Activated CD4-positive, alpha-beta T cell treated with anti-CD3 and anti-CD28 coated beads, Interleukin-2, amount 50 U/mL, for 48 hours (primary cell): Measurements from ENCODE around the gene TTLL9.

ENCODE experiments used
- DNase-seq, 2 experiments: peaks; one replicate each; pipeline ENCODE4 v3.0.0-alpha.2; 2020

The TTLL9 gene

DNA sequence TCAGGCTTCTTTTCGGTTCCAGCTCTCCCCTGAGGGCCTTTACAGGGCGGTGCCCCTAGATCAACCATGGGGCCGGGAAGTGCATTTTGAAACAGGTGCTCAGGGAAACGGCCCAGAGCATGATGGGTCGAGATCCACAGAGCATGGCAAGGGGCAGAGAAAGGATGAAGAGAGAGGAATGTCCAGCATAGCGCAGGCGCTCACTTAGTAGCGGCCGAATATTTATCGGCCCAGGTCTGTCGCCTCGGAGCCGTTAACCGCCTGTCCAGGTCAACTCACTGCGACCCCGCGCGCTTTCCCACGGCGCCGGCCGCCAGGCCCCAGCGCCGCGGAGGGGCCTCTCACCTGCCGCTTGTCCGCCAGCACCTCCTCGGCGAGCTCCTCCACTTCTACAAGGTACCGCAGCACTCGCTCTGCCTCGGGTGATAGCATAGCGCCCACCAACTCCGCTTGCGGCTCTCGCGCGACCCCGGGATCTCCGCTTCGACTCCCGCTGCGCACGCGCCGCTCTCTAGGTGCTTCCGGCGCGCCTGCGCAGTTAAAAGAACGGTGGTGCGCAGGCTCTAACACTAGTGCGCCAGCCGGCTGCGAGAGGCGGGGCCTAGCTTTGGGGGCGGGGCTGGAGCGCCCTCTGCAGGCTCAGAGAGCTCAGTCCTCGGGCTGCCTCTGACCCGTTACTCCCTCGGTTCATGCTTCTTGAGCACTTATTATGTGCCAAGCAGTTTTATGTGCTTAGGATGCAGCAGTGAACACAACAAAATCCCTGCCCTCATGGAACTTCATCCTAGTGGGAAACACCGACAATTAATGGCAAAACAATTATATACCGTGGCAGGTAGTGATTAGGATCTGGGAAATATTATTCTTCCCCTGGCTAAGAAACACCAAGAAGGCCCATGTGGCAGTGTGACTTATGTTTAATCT is 81.4 kb downstream of the TTLL9 start, which contains the start of gene PDRG1:
TSS of gene PDRG1 (minus strand) at position 517 of the 924 bp plus-strand sequence. CDS start at position 432, 85 bp downstream.
- DNase-seq: peak; percentile 98

DNA sequence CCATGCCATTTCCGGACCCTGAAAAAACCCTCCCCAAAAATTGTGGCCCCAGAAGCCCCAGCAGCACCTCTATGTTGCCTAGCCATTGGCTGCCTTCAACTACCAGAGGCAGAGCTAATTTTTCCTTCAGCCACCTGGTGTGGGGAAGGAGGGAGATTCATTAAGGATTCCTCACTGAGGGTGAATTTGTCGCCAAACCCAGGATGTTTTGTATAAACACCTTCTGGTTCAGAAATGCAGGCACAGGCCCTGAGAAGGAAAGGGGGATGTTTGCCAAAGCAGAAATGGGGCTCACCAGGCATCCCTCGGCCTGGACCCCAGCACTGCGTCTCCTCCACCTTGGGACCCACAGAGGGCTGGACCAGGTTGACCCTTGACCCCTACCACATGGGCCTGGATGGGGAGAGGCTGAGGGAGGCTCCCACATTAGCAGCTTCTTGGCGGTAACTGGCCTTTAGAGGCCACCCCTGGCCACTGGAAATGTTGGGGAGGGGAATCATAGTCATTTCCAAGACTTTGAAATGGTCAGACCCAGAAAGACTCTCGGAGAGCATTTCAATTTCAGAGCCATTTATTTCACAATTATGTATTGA is 83.2 kb downstream of the TTLL9 start:
- no peak for DNase-seq

DNA sequence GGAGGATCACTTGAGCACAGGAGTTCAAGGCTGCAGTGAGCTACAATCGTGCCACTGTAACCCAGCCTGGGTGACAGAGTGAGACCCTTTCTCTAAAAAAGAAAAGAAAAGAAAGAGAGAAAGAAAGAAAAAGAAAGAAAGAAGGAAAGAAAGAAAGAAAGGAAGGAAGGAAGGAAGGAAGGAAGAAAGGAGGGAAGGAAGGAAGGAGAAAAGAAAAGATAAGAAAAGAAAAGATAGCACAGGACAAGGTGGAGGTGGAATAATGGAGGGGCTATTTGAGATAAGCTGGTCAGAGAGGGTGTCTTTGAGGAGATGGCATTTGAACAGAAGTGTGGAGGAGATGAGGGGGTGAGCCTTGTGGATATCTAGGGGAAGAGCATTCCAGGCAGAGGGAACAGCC is 84.1 kb downstream of the TTLL9 start:
- DNase-seq: no peak

DNA sequence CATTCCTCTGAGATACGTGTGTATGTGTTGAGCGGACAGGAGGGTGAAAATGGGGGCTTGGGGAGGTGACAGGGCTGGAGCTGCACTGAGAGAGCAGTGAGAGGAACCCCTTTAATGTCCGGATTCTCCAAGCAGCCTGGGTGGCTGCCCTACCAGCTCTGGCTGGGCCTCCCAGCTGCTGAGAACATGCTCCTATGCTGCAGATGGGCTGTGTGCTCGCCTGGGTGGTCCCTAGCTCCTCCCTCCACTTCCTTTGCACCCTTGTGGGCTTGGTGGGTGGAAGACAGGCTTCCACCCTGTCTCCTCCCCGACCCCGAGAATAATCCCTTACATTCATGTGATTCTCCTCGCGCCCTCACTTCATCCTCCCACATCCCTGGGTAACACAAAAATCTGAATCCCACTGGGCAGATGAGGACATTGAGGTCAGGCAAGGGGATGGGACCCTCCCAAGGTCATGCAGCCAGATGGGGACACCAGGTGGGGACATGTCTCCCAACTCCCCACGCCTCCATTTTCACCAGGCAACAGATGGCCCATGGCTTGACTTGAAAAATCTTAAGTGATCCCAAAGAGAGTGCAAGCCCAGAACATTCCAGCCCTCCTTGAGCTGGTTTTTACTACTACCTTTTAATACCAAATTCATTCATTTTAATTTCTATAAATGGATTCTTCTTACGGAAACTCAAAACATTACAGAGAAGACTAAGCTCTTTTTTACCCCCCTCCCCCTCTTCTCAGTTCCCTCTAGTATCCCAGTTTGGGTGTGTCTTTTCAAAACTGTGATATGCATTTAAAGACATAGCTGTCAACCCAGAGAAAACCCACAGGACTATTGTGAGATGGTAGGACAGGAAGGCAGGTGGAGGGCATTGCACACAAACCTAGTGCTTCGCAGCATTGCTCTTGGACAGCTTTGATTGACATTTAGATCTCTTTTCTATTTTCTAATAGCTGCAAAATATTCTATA is 86.4 kb downstream of the TTLL9 start:
- no peak for DNase-seq

DNA sequence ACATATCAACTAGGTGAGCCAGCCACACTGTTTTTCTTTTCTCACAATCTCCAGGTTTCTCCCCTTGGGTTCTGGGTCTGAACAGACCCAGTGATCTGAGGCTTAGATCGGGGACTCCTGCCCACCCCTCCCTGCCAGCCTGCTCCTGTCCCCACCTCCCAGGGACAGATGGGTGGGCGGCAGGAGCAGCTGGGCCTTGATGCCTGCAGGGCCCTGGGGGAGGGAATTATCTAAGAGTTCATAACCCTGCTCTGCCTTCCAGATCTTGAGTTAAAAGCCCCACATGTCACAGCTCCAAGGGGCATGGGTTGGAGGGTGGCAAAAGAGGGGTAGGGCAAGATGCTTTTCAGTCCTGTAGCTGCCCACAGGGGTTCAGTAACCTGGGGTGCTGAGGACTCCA is 92.3 kb downstream of the TTLL9 start:
- no peak for DNase-seq

DNA sequence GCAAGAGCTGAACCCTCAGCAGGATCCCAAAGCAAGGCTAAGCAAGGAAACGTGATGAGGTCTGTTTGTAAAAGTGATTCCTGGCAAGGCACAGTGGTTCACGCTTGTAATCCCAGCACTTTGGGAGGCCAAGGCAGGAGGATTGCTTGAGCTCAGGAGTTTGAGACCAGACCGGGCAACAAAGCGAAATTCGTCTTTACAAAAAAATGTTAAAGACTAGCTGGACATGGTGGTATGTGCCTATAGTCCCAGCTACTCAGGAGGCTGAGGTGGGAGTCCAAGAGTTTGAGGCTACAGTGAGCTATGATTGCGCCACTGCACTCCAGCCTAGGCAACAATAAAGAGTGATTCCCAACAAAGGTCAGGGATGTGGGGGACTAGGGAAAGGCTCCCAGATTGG is 93.5 kb downstream of the TTLL9 start:
- DNase-seq: no peak

DNA sequence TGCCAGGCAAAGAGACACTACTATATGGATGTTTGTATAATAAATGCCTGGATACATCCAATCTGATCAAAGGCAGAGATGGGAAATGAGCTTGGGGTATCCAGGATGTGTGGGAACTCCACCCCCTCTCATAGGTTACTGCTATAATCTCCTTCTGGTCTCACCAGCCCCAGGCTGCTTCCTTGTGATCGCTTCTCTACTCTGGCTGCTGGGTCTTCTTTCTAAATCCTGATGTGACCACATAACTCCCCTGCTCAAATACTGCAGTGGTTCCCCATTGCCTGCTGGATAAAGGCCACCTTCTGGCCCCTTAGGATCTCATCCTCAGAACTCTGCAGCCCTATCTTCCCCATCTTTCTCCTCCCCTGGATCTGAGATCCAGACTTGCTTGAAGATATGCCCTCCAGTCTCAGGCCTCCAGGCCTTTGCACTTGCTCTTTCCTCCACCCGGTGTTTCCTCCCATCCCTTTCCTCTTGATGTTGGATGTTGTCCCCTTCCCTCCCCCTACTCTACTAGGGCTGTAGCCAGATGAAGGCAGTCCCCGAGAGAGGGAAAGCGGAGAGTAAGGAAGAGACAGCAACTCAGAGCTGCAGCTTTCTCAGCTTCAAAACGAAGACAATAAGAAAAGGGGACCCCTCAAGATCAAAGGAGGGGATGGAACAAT is 96.7 kb downstream of the TTLL9 start:
- no peak for DNase-seq

DNA sequence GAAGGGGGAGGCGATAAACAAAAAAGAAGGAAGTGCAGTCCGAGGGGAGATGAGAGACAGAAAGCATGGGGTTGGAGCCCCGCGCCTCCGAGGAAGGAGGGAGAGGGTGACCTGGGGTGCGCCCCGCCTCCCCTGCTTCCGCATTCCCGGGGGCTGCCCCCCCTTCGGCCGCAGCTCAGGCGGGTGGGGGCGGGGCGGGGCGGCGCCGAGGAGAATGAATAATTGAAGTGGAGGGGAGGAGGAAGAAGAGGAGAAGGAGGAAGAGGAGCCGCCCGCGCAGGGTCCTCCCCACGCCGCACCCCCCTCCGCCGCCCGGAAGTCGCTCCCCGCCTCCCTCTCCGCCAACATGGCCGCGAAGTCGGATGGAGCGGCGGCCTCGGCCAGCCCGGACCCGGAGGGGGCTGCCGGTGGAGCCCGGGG is 97.4 kb downstream of the TTLL9 start, which contains the start of gene XKR7:
TSS of gene XKR7 (plus strand) at position 322 of the 420 bp plus-strand sequence. CDS start at position 347, 25 bp downstream.
- peak; percentile 13 to 17 for DNase-seq

DNA sequence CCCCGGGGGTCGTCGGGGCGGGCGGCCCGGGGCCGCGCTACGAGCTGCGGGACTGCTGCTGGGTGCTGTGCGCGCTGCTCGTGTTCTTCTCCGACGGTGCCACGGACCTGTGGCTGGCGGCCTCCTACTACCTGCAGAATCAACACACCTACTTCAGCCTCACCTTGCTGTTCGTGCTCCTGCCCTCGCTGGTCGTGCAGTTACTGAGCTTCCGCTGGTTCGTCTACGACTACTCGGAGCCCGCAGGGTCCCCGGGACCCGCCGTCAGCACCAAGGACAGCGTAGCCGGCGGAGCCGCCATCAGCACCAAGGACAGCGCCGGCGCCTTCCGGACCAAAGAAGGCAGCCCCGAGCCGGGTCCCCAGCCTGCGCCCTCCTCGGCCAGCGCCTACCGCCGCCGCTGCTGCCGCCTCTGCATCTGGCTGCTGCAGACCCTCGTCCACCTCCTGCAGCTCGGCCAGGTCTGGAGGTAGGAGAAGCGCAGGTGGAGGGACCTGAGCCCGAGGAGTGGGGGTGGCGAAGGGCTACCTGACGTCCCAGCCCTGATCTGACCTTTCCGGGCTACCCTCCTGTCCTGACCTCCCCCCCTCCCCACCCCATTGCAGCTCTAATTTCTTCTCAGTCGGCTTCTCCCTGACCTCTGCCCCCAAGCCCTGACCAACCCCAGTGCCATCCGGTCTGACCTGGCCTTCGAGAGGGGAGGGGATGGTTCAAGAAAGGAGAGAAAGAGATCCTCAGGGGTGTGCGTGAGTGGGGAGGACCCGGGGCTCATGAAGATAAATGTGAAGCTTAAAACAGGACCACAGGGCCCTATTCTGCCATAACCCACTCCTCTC is 98.1 kb downstream of the TTLL9 start:
- DNase-seq: peak; percentile 80 to 83

DNA sequence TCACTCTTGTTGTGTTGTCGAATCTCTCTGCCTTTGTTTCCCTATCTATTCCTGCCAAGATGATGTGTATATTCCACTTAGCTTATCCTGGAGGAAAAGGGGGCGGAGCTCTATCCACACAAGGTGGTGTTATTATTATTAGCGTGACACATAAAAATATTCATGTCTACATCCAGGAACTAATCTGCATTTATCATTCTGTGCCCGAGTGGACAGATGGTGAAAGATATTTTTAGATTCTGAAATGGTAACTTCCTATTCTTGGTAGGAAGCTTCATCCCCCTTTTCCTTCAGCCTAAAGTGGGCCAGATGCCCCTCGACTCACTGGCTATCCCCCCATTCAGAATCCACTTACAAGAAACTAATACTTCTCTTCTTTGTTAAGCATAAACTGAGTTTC is 99.6 kb downstream of the TTLL9 start:
- DNase-seq: no peak

DNA sequence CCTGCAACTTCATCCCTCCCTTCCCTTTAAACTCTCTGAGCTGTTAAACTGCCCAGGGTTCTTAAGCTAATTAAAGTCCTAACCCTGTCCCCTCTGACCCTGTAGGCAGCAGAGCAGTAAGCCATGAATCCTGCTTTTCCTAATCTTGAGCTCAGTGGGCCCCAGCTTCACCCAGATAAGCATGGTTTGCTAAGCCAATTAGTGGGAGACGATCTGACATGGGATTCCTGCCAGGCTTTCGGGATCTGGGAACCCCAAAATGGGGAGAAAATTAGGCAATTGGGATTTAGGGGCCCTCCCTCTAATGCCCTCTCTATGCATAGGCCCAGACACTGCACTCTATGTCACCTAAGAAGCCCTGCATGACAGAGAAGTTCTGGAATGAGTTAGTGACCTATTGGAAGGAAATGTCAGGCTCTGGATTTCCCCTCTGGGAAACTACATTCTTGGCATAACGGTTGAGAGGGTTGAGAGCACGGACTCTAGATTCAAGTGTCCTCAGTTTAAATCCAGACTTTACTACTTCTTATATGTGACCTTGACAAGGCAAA is 102.1 kb downstream of the TTLL9 start:
- DNase-seq: no peak

DNA sequence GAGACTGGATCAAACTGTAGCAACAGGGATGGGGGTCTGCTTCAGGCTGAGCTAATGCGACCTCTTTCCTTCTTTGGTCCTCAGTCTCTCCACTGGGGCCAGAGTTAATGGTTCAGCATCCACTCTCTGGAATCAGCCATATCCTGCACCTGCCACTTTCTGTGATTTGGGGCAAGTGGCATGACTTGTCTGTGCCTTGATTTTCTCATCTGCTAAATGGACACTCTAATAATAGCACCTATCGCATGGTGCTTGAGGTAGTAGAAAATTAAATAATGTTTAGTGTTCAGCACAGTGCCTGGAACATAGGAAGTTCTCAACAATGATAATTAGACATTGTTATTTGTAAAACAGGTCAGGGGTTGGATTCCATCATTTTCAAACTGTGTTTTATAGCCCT is 103.9 kb downstream of the TTLL9 start:
- DNase-seq: no peak

DNA sequence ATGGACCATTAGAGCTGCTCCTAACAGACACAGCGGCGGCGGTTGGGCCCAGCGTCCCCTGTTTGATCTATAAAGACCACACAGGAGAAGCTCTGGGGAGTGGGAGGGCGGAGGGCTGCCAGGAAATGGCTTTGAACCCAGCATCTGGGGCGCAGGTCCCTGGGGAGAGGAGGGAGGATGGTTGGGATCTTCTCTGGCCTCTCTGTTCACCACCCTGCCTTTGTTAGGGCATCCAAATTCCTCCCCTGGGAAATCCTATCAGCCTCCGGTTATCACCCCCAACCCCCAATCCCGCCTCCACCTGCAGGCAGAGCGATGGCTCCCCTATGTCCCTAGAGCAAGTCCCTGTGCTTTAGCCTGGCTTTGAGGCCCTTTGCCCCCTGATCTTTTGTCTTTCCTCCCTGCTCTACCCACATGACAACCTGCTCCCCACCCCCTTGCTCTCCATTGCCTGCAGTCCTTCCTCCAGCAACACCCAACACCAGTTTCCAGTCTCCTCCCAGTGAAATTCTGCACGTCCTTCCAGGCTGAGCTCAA is 104.6 kb downstream of the TTLL9 start:
- no peak for DNase-seq

DNA sequence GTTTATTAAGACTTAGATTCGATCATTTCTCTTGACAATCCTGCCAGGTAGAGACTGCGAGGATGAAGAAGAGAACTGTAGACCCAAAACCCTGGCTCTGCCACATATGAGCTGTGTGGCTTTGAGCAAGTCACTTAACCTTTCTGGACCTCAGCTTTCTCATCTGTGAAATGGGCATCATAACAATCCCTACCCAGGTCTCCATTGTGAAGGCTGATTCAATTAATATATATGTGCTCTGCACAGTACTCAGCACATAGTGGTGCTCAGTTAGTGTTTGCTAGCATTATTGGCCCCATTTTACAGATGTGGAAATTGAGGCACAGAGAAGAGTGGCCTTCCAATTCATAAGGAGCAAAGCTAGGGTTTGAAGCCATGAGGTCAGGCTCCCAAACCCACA is 105.4 kb downstream of the TTLL9 start:
- no peak for DNase-seq

DNA sequence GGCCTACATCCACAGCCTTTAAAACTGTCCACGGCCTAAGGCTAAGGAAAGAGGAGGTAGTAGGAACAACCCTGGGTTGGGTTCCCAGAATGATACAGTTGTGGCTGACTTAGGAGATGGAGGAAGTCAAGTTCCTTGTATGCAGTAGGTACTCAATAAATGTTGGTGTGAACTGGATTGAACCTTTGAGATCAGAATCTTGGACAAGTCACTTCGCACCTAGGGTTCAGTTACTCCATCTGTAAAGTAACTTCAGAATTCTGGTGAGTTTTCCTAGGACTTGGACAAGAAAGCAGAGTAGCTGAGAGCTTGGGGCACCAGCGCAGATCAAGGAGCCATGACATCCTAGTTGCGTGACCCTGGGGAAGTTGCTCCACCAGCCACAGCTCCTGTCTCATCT is 106.6 kb downstream of the TTLL9 start:
- no peak for DNase-seq

DNA sequence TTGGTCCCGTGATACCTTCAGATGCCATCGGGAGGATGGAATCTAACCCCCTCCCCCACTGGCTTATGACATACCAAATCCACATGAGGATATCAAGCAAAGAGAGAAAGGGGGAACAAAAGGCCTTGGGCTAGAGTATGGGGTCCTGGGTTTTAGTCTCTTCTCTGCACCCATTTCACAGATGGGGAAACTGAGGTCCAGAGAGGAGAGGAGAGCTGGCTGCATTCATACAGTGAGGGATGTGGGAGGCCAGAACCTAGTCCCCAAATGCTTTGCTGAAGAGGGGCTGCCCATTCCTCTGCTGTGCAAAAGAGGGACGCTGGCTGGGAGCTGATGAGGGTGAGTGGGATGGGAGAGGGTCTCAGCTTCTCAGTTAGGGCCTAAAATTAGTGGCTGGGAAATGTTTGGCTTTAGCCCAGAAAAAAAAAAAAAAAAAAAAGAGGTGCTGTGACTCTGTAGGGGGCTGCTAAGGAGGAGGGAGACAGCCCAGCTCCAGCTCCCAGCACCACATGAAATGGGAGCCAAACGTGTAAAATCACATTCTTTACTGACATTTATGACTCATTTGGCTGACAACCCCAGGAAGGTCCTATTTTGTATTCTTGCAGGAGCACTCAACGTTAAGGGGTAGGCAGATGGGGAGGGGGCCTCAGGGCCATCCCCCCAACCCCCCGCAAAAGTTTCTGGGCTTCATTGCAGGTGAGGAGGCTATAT is 109.4 kb downstream of the TTLL9 start:
- no peak for DNase-seq

DNA sequence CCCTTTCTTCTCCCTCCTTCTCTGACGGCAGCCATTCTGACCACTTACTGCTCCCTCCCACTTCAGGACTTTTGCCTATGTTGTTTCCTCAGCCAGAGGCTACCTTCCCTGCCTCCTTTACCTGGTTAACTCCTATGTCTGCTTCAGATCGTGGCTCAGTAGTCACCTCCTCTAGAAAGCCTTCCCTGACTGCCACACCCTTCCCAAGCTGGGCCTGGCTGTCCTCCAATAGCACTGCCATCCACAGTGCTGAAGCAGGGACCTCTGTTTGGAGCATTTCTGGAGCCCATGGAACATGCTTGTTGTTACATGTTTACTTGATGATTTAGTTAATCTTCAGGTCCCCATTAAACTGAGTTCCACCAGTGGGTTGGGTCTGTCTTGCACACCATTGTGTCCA is 111.3 kb downstream of the TTLL9 start:
- no peak for DNase-seq

DNA sequence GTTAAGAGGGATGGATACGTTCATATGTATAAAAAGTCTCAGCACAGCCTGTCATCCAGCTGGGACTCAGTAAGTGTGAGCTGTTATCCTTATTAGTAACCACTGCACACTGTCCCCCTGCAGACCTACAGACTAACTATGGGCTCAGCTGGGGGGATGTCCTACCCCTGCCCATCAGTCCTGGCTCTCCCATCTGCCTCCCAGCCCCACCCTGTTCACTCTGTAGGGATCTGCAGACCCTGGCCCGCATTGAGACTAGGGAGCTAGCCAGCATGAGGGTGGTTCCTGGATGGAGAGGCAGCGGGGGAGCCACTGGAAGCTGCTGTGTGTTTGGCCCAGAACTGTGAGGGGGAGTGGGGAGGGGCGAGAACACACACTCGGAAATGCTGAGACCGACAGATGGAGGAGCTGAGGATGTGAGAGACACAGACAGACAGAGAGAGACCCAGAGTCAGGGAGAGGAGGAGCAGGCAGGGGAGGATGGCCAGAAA is 114.6 kb downstream of the TTLL9 start:
- no peak for DNase-seq

DNA sequence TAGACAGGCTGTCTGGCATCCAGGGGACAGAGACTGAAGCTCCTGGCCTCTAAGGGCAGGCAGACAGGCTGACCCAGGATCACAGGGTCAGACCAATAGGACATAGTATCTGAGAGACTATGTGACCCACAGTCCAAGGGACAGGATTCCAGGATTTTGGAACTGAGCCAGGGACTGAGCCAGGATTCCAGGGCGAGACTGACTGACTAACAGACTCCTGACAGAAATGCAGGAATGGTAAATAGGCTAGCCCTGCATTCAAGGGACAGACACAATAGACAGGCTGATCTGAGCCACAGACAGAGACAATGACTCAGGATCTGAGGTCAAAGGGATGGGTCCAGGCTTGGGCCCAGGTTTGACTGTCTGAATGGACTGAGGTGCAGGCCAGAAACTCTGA is 117.3 kb downstream of the TTLL9 start:
- no peak for DNase-seq

DNA sequence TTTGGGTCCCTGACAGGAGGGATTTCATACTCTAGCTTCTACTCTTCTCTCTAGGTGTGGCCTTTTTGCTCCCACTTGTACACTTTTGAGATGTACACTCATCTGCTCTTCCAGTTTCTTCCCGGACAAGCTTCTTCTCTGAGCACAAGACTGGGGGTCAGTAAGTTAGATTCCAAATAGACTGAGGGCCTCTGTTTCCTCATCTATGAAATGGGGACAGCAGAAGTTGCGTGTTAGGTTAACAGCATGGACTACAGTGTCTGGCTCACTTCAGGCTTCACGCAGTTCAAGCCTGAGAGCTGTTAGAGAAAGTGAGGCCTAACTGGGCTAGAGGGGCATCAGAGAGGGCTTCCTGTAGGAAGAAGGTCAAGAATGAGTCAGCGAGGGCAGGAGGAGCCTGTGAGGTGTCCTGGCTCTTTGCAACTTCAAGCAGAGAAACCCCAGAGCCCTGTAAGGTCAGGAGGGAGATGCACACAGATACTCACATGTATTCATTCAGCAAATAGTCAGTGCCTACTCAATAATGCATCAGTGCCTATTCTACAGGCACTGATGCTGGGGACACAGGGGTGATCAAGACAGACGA is 118.1 kb downstream of the TTLL9 start:
- no peak for DNase-seq
